Esophagus (tissue), 2 donors: ENCODE measurements around the gene NRN1L. TPM values are rescaled to one million over a fixed set of nuclear protein-coding genes. Genes with fewer than 3 reads are reported as not detected.

Source experiments
- H3K27ac ChIP-seq, 2 donors: one replicate each; pipeline ENCODE4 v1.5.1; 2013; ENCODE audit warnings: low read depth in 2 of 2, mild to moderate bottlenecking in 2 of 2, inconsistent platforms in 1 of 2, low read length in 1 of 2, moderate library complexity in 1 of 2
- H3K27me3 ChIP-seq, 2 donors: one replicate each; pipeline ENCODE4 v1.6.1; 2013; ENCODE audit warnings: low read length in 2 of 2, control low read depth in 1 of 2, mild to moderate bottlenecking in 1 of 2; ENCODE audit not compliant: insufficient read depth in 2 of 2, control insufficient read depth in 1 of 2
- H3K36me3 ChIP-seq, 2 donors: one replicate each; pipeline ENCODE4 v1.6.1; 2013; ENCODE audit warnings: low read length in 1 of 2; ENCODE audit not compliant: control insufficient read depth in 2 of 2, insufficient read depth in 2 of 2
- H3K4me1 ChIP-seq, 2 donors: one replicate each; pipeline ENCODE4 v1.6.1; 2013; ENCODE audit warnings: low read length in 1 of 2; ENCODE audit not compliant: control insufficient read depth in 2 of 2, insufficient read depth in 2 of 2
- H3K4me3 ChIP-seq, 2 donors: one replicate each; pipeline ENCODE4 v1.5.1; 2013; ENCODE audit warnings: low read length in 2 of 2, mild to moderate bottlenecking in 2 of 2, low read depth in 1 of 2, moderate library complexity in 1 of 2
- H3K9me3 ChIP-seq, 2 donors: one replicate each; pipeline ENCODE4 v1.6.1; 2013; ENCODE audit warnings: mild to moderate bottlenecking in 2 of 2, low read depth in 1 of 2, low read length in 1 of 2, moderate library complexity in 1 of 2; ENCODE audit not compliant: control insufficient read depth in 2 of 2, insufficient read depth in 1 of 2
- WGBS, 2 donors: extraction: QIAGEN DNeasy Blood & Tissue Kit; methylation state at CpG; one replicate each; pipeline ENCODE4 v1.1.7; 2013; 5-methylcytosine and 5-hydroxymethylcytosine counted together
- polyA plus RNA-seq, 2 donors: library from polyadenylated mRNA; stranded (reverse); fragments of 200-250 nt; gene quantifications; one replicate each; pipeline ENCODE4 v1.2.3, GENCODE V29; 2013
- donor health status: healthy with polysubstance abuse.
- donor health status: Bipolar disorder and iron deficiency.

NRN1L gene
- polyA plus RNA-seq, 2 donors: 0.41 to 1.5 TPM

DNA sequence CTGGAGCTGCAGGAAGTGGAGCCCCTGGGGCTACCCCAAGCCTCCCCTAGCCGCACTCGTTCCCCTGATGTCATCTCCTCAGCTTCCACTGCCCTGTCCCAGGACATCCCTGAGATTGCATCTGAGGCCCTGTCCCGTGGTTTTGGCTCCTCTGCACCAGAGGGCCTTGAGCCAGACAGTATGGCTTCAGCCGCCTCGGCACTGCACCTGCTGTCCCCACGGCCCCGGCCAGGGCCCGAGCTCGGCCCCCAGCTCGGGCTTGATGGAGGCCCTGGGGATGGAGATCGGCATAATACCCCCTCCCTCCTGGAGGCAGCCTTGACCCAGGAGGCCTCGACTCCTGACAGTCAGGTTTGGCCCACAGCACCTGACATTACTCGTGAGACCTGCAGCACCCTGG, 4.1 kb upstream of the NRN1L start:
- Histone ChIP-seq H3K4me1 (peaks cover 2% of the 10 kb centered on the region in 2 donors), H3K27me3 (no peaks in the 10 kb centered on the region), H3K36me3 (peaks cover 38 to 80% of the 10 kb centered on the region in 2 donors), H3K9me3 (no peaks in the 10 kb centered on the region), H3K4me3 (no peak overlapping the region), H3K27ac (no peak overlapping the region)
- WGBS, 2 donors: 90 to 94% methylated on average over 13 of the region's 13 CpGs

DNA sequence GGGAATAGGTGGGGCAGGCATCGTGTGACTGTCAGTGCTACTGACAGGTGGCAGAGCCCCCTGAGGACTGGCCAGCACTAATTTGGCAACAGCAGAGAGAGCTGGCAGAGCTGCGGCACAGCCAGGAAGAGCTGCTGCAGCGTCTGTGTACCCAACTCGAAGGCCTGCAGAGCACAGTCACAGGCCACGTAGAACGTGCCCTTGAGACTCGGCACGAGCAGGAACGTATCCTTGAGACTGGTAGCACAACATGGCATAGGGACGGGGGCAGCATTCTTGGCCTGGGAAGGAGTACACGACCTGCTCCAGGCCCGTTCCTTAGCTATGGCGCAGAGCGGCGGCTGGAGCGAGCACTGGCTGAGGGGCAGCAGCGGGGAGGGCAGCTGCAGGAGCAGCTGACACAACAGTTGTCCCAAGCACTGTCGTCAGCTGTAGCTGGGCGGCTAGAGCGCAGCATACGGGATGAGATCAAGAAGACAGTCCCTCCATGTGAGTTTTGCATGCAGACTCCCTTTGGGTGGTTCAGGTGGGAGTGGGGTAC, 3.0 kb upstream of the NRN1L start:
- Histone ChIP-seq H3K9me3 (no peaks in the 10 kb centered on the region), H3K27ac (no peak overlapping the region), H3K27me3 (no peaks in the 10 kb centered on the region), H3K4me1 (peaks cover 2% of the 10 kb centered on the region in 2 donors), H3K36me3 (peaks cover 38 to 75% of the 10 kb centered on the region in 2 donors), H3K4me3 (no peak overlapping the region)
- WGBS, 2 donors: 91 to 92% methylated on average over 21 of the region's 21 CpGs

DNA sequence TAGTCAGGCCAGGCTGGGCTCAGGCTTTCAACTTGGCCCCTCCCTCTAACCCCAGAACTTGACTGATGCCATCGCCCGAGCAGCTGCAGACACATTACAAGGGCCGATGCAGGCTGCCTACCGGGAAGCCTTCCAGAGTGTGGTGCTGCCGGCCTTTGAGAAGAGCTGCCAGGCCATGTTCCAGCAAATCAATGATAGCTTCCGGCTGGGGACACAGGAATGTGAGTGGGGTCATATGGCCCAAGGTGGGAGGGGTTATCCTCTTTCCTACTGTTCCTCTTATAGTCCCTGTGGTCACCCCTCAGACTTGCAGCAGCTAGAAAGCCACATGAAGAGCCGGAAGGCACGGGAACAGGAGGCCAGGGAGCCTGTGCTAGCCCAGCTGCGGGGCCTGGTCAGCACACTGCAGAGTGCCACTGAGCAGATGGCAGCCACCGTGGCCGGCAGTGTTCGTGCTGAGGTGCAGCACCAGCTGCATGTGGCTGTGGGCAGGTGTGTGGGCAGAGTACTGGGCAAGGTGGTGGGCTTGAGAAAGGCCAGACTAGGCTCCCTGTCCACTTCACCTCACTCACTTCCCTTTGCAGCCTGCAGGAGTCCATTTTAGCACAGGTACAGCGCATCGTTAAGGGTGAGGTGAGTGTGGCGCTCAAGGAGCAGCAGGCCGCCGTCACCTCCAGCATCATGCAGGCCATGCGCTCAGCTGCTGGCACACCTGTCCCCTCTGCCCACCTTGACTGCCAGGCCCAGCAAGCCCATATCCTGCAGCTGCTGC, 2.1 kb upstream of the NRN1L start:
- 73 to 75% methylated on average over 17 to 18 of the region's 18 CpGs for WGBS, 2 donors
- H3K9me3 ChIP-seq: no peaks in the 10 kb centered on the region
- no peak overlapping the region for H3K27ac ChIP-seq
- peaks cover 2% of the 10 kb centered on the region in 2 donors for H3K4me1 ChIP-seq
- H3K27me3 ChIP-seq: no peaks in the 10 kb centered on the region
- H3K36me3 ChIP-seq: peaks cover 38 to 67% of the 10 kb centered on the region in 2 donors
- no peak overlapping the region for H3K4me3 ChIP-seq

DNA sequence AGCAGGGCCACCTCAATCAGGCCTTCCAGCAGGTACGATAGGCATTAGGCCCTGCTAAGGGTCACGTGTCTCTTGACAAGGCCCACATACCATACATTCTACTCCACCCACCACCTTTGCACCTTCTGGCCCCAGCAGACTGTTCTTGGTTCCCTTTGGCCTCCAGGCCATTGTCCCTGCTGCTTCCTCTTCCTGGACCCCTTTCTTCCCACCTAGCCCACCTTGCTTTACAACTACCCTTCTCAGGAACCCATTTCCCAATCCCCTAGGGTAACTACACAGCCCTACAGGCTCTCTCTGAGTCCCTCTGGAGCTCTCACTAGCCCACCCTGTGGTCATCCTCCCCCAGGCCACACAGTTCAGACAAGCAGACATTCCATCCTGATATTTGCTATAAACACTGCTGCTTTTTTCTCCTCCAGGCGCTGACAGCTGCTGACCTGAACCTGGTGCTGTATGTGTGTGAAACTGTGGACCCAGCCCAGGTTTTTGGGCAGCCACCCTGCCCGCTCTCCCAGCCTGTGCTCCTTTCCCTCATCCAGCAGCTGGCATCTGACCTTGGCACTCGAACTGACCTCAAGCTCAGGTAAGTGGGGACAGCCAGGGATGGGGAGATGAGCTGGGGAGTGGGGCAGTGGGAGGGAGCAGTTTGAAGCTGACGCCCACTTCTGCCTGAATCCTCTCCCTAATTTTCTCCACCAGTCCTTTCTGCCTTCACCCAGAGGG, 1.4 kb upstream of the NRN1L start:
- Histone ChIP-seq H3K4me1 (peaks cover 2% of the 10 kb centered on the region in 2 donors), H3K27ac (peak overlapping the region in 1 of 2 donors; percentile 43), H3K27me3 (no peaks in the 10 kb centered on the region), H3K9me3 (no peaks in the 10 kb centered on the region), H3K4me3 (no peak overlapping the region), H3K36me3 (peaks cover 38 to 60% of the 10 kb centered on the region in 2 donors)
- 62 to 68% methylated on average over 6 of the region's 6 CpGs for WGBS, 2 donors

DNA sequence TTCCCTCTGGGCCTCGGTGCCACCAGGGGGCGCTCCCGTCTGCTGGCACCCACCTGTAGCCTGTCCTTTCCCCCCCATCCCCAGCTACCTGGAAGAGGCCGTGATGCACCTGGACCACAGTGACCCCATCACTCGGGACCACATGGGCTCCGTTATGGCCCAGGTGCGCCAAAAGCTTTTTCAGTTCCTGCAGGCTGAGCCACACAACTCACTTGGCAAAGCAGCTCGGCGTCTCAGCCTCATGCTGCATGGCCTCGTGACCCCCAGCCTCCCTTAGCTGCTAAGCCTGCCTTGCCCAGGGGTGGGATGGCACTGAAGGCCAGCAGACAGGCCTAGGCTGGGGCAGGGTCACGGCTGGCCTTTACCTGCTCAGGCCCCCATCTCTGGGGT, 818 bp upstream of the NRN1L start:
- peak overlapping the region in 1 of 2 donors; percentile 43 for H3K27ac ChIP-seq
- 58 to 63% methylated on average over 11 of the region's 11 CpGs for WGBS, 2 donors
- H3K36me3 ChIP-seq: peaks cover 37 to 55% of the 10 kb centered on the region in 2 donors
- no peaks in the 10 kb centered on the region for H3K9me3 ChIP-seq
- H3K4me1 ChIP-seq: peaks cover 2% of the 10 kb centered on the region in 2 donors
- no peaks in the 10 kb centered on the region for H3K27me3 ChIP-seq
- no peak overlapping the region for H3K4me3 ChIP-seq

DNA sequence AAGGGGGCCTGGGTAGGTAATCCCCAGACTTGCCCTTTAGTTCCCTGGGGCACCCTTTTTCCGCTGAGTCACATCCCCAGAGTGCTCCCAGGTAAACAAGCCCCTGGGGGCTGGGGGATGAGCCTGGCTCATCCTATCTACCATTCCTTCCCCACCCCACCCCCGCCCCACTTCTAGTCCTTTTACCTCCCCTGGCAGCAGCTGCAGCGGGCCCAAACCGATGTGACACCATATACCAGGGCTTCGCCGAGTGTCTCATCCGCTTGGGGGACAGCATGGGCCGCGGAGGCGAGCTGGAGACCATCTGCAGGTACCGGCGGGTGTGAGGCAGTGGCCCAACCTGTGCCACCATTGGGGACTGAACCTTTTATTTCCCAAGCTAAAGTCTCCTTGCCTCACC, 860 bp downstream of the NRN1L start:
- 92 to 96% methylated on average over 12 of the region's 12 CpGs for WGBS, 2 donors
- H3K27ac ChIP-seq: no peak overlapping the region
- H3K4me3 ChIP-seq: no peak overlapping the region
- no peaks in the 10 kb centered on the region for H3K9me3 ChIP-seq
- peaks cover 2% of the 10 kb centered on the region in 2 donors for H3K4me1 ChIP-seq
- no peaks in the 10 kb centered on the region for H3K27me3 ChIP-seq
- peaks cover 22 to 39% of the 10 kb centered on the region in 2 donors for H3K36me3 ChIP-seq

DNA sequence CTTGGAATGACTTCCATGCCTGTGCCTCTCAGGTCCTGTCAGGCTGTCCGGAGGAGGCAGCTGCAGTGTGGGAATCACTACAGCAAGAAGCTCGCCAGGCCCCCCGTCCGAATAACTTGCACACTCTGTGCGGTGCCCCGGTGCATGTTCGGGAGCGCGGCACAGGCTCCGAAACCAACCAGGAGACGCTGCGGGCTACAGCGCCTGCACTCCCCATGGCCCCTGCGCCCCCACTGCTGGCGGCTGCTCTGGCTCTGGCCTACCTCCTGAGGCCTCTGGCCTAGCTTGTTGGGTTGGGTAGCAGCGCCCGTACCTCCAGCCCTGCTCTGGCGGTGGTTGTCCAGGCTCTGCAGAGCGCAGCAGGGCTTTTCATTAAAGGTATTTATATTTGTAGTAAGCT, 1.3 kb downstream of the NRN1L start:
- no peak overlapping the region for H3K4me3 ChIP-seq
- 94% methylated on average over 19 of the region's 19 CpGs for WGBS, 2 donors
- H3K27me3 ChIP-seq: no peaks in the 10 kb centered on the region
- peaks cover 2% of the 10 kb centered on the region in 2 donors for H3K4me1 ChIP-seq
- no peak overlapping the region for H3K27ac ChIP-seq
- H3K36me3 ChIP-seq: peaks cover 18 to 35% of the 10 kb centered on the region in 2 donors
- H3K9me3 ChIP-seq: no peaks in the 10 kb centered on the region

DNA sequence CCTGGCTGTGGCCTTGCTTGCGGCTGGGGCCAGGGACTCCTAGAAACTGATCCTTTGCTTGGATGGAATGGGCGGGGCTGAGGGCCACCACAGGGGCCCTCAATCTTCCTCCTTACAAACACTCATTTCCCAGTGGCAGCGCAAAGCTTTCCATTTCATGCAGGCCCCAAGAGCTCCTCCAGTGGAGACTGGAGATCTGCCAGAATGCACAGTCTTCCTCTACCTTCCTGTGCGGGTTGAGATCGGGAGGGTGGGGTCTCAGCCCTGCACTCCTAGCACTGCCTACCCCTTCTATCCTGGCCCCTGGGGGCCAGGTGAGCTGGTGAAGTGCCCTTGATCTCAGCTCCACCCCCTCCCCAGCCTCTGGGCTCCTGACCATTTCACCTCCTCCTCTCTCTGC, 1.7 kb downstream of the NRN1L start:
- Histone ChIP-seq H3K4me1 (peaks cover 2% of the 10 kb centered on the region in 2 donors), H3K4me3 (no peak overlapping the region), H3K27me3 (no peaks in the 10 kb centered on the region), H3K9me3 (no peaks in the 10 kb centered on the region), H3K36me3 (peaks cover 14 to 31% of the 10 kb centered on the region in 2 donors), H3K27ac (no peak overlapping the region)
- WGBS, 2 donors: 94 to 95% methylated on average over 5 of the region's 5 CpGs

DNA sequence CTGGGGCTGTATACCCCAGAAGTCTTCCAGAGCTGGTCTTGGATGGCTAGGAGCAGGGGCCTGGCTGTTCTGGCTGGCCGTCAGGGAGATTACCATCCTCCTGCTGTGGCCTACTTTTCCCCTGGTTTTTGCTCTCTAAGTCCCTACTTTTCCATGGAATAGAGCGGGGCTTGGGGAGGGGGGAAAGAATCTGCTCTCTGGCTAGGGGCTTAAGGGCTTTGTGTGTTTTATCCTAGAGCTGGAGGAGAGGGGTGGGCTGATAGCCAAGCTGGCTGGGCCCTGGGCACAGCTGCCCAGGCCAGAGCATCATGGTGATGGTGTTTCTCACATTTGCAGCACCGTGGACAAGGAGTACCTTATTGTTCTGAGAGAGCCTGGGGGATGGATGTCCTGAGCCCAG, 3.6 kb downstream of the NRN1L start:
- no peaks in the 10 kb centered on the region for H3K27me3 ChIP-seq
- H3K36me3 ChIP-seq: peaks cover under 1 to 12% of the 10 kb centered on the region in 2 donors
- H3K4me1 ChIP-seq: peaks cover 2% of the 10 kb centered on the region in 2 donors
- H3K4me3 ChIP-seq: no peak overlapping the region
- 74 to 82% methylated on average over 3 of the region's 3 CpGs for WGBS, 2 donors
- no peaks in the 10 kb centered on the region for H3K9me3 ChIP-seq
- H3K27ac ChIP-seq: no peak overlapping the region
